Activated CD4-positive, alpha-beta T cell treated with anti-CD3 and anti-CD28 coated beads for 1 hour (primary cell): ENCODE data around the gene RNF182.
"Not testable (repeated sequence)": the region's sequence is repeated elsewhere in the genome, so short reads cannot be mapped to it uniquely, and the experiment has no call there.

Source experiments
- DNase-seq: peaks from one replicate; pipeline ENCODE4 v3.0.0-alpha.2; 2020

Gene RNF182

GRCh38 chr6:13918686-13919250 is 6.0 kb upstream of the RNF182 start:
- DNase-seq, result no peak

GRCh38 chr6:13919861-13920260 is 4.9 kb upstream of the RNF182 start:
- no peak for DNase-seq

- no peak for DNase-seq
Observed at GRCh38 chr6:13920552-13920951, 4.2 kb upstream of the RNF182 start.

- no peak for DNase-seq
Observed at GRCh38 chr6:13922750-13923149, 2.0 kb upstream of the RNF182 start.

GRCh38 chr6:13923527-13924145 is 1.1 kb upstream of the RNF182 start:
- DNase-seq, result no peak

GRCh38 chr6:13924146-13924948 is 405 bp upstream of the RNF182 start:
- peak; percentile 22 for DNase-seq

GRCh38 chr6:13926378-13926777 is 1.6 kb downstream of the RNF182 start:
- DNase-seq, result no peak

- DNase-seq, result no peak
Observed at GRCh38 chr6:13927203-13927602, 2.5 kb downstream of the RNF182 start.

- no peak for DNase-seq
Observed at GRCh38 chr6:13929196-13929595, 4.4 kb downstream of the RNF182 start.

GRCh38 chr6:13931797-13932402 is 7.1 kb downstream of the RNF182 start:
- no peak for DNase-seq

GRCh38 chr6:13932785-13933184 is 8.0 kb downstream of the RNF182 start:
- no peak for DNase-seq

- no peak for DNase-seq
Observed at GRCh38 chr6:13934721-13935120, 10.0 kb downstream of the RNF182 start.

- no peak for DNase-seq
Observed at GRCh38 chr6:13935190-13935880, 10.6 kb downstream of the RNF182 start.

GRCh38 chr6:13935881-13936261 is 11.1 kb downstream of the RNF182 start:
- DNase-seq, result not testable (repeated sequence)

GRCh38 chr6:13941902-13942301 is 17.1 kb downstream of the RNF182 start:
- DNase-seq, result no peak

- no peak for DNase-seq
Observed at GRCh38 chr6:13943943-13944342, 19.2 kb downstream of the RNF182 start.

GRCh38 chr6:13946506-13946905 is 21.8 kb downstream of the RNF182 start:
- no peak for DNase-seq

GRCh38 chr6:13947611-13948178 is 22.9 kb downstream of the RNF182 start:
- DNase-seq, result no peak

- DNase-seq, result no peak
Observed at GRCh38 chr6:13952101-13952500, 27.3 kb downstream of the RNF182 start.

- no peak for DNase-seq
Observed at GRCh38 chr6:13953061-13953705, 28.4 kb downstream of the RNF182 start.

GRCh38 chr6:13965582-13966127 is 40.9 kb downstream of the RNF182 start:
- no peak for DNase-seq

GRCh38 chr6:13971303-13971702 is 46.6 kb downstream of the RNF182 start:
- DNase-seq, result no peak
